Naive thymus-derived CD8-positive, alpha-beta T cell (primary cell): ENCODE results near the gene NKAIN2. TPM values are rescaled to one million over a fixed set of nuclear protein-coding genes. Genes with fewer than 3 reads are reported as not detected.

Experiments used
- ATAC-seq, 2 donors: fragments of 150-1000 bp; cut with Tn5 transposase in 1 of 2; sonication (Bioruptor Pico), chemical (Tn5 transposase) in 1 of 2; 1 replicate in 1 of 2; 2 replicates in 1 of 2; pipeline ENCODE4 v1.10.0; 2021; ENCODE audit warnings: mild to moderate bottlenecking in 2 of 2, moderate library complexity in 2 of 2
- POLR2A ChIA-PET: fragments of 350-600 bp; sonication (Branson Sonifier 250); formaldehyde crosslinking; loops from one replicate; lab custom pipeline; 2021; ENCODE audit warnings: antibody characterized with exemption; lab: Charles Lee
- DNase-seq, 10 donors: peaks; one replicate each; pipeline versions ENCODE4 v3.0.0 to v3.0.0-alpha.2; 2020 to 2022
- H3K27ac Mint-ChIP-seq, 10 donors: one replicate each; pipeline ENCODE4 v1.8.0; 2020 to 2022; ENCODE audit warnings: mild to moderate bottlenecking in 10 of 10, mixed read lengths in 10 of 10, moderate library complexity in 4 of 10, inconsistent platforms in 1 of 10
- H3K27me3 Mint-ChIP-seq, 5 donors: one replicate each; pipeline ENCODE4 v1.8.0; 2021 to 2022; ENCODE audit warnings: mixed read lengths in 5 of 5
- H3K36me3 Mint-ChIP-seq, 3 donors: one replicate each; pipeline ENCODE4 v1.8.0; 2020 to 2022; ENCODE audit warnings: mixed read lengths in 3 of 3, mild to moderate bottlenecking in 2 of 3, inconsistent platforms in 1 of 3
- H3K4me1 Mint-ChIP-seq, 4 donors: one replicate each; pipeline ENCODE4 v1.8.0; 2021 to 2022; ENCODE audit warnings: mixed read lengths in 4 of 4
- H3K4me3 Mint-ChIP-seq, 10 donors: one replicate each; pipeline ENCODE4 v1.8.0; 2020 to 2022; ENCODE audit warnings: mild to moderate bottlenecking in 10 of 10, mixed read lengths in 10 of 10, moderate library complexity in 6 of 10, inconsistent platforms in 1 of 10
- H3K9me3 Mint-ChIP-seq, 9 donors: one replicate each; pipeline ENCODE4 v1.8.0; 2020 to 2022; ENCODE audit warnings: mixed read lengths in 9 of 9, mild to moderate bottlenecking in 3 of 9, inconsistent platforms in 1 of 9, moderate library complexity in 1 of 9
- polyA plus RNA-seq, 3 donors: library from polyadenylated mRNA; unstranded; fragments of 300-500 nt; fragmentation: Illumina TruSeq; gene quantifications; one replicate each; pipeline ENCODE4 v1.2.3, GENCODE V29; 2021
- total RNA-seq, 8 experiments: library from RNA in 2 of 8; stranded (reverse) in 2 of 8; gene quantifications; one replicate each; pipeline ENCODE4 v1.2.3 and lab custom pipeline; 2021 to 2026

NKAIN2 gene
- total and polyA plus RNA-seq, 5 experiments from 2014 or later: not detected

- no peaks in the 10 kb centered on the region for H3K4me1 Mint-ChIP-seq
- POLR2A ChIA-PET: no interaction called here
These were observed 939.8 kb downstream of the NKAIN2 start for GRCh38 chr6:124743420-124743819.

GRCh38 chr6:124747349-124747748, 943.7 kb downstream of the NKAIN2 start:
- no peak for DNase-seq
- ATAC-seq: no peak
- Mint-ChIP-seq H3K27me3 (peaks cover 0 to 2% (median 1%) of the 10 kb centered on the region in 5 donors), H3K27ac (no peak overlapping the region), H3K36me3 (no peaks in the 10 kb centered on the region), H3K4me3 (no peak overlapping the region), H3K4me1 (no peaks in the 10 kb centered on the region), H3K9me3 (peaks cover 0 to 2% (median 0%) of the 10 kb centered on the region in 9 donors)
- POLR2A ChIA-PET: no interaction called here

More at GRCh38 chr6:124743420-124743819, 939.8 kb downstream of the NKAIN2 start:
- DNase-seq: no peak
- H3K27ac Mint-ChIP-seq: no peak overlapping the region
- peaks cover 0 to 3% (median 0%) of the 10 kb centered on the region in 9 donors for H3K9me3 Mint-ChIP-seq
- H3K36me3 Mint-ChIP-seq: no peaks in the 10 kb centered on the region
- no peak for ATAC-seq
- no peaks in the 10 kb centered on the region for H3K27me3 Mint-ChIP-seq
- H3K4me3 Mint-ChIP-seq: no peak overlapping the region

GRCh38 chr6:124748778-124749177, 945.1 kb downstream of the NKAIN2 start:
- no peaks in the 10 kb centered on the region for H3K36me3 Mint-ChIP-seq
- ATAC-seq (no peak), DNase-seq (no peak)
- H3K27ac Mint-ChIP-seq: no peak overlapping the region
- POLR2A ChIA-PET: no interaction called here
- no peaks in the 10 kb centered on the region for H3K4me1 Mint-ChIP-seq
- peaks cover 0 to 6% (median 1%) of the 10 kb centered on the region in 5 donors for H3K27me3 Mint-ChIP-seq
- peaks cover 0 to 4% (median 0%) of the 10 kb centered on the region in 9 donors for H3K9me3 Mint-ChIP-seq
- H3K4me3 Mint-ChIP-seq: no peak overlapping the region

GRCh38 chr6:124753001-124753400, 949.3 kb downstream of the NKAIN2 start:
- no peaks in the 10 kb centered on the region for H3K4me1 Mint-ChIP-seq
- POLR2A ChIA-PET: no interaction called here
- no peaks in the 10 kb centered on the region for H3K36me3 Mint-ChIP-seq
- DNase-seq: no peak
- ATAC-seq: no peak
- no peak overlapping the region for H3K4me3 Mint-ChIP-seq
- peaks cover 0 to 6% (median 1%) of the 10 kb centered on the region in 5 donors for H3K27me3 Mint-ChIP-seq
- H3K27ac Mint-ChIP-seq: no peak overlapping the region
- peaks cover 0 to 17% (median 0%) of the 10 kb centered on the region in 9 donors for H3K9me3 Mint-ChIP-seq

GRCh38 chr6:124753562-124754105, 950.0 kb downstream of the NKAIN2 start:
- DNase-seq: no peak
- ATAC-seq: no peak
- H3K9me3 Mint-ChIP-seq: peaks cover 0 to 17% (median 0%) of the 10 kb centered on the region in 9 donors
- POLR2A ChIA-PET: no interaction called here
- H3K4me1 Mint-ChIP-seq: no peaks in the 10 kb centered on the region
- H3K36me3 Mint-ChIP-seq: no peaks in the 10 kb centered on the region
- no peak overlapping the region for H3K4me3 Mint-ChIP-seq
- no peak overlapping the region for H3K27ac Mint-ChIP-seq
- peaks cover 0 to 6% (median 1%) of the 10 kb centered on the region in 5 donors for H3K27me3 Mint-ChIP-seq

GRCh38 chr6:124755321-124755720, 951.7 kb downstream of the NKAIN2 start:
- POLR2A ChIA-PET: no interaction called here

GRCh38 chr6:124757560-124757959, 953.9 kb downstream of the NKAIN2 start:
- Mint-ChIP-seq H3K9me3 (peaks cover 0 to 16% (median 0%) of the 10 kb centered on the region in 9 donors), H3K27me3 (peaks cover 0 to 3% (median 0%) of the 10 kb centered on the region in 5 donors), H3K27ac (no peak overlapping the region), H3K36me3 (no peaks in the 10 kb centered on the region), H3K4me1 (no peaks in the 10 kb centered on the region), H3K4me3 (no peak overlapping the region)
- DNase-seq: no peak
- ATAC-seq: no peak
- POLR2A ChIA-PET: no interaction called here

More at GRCh38 chr6:124755321-124755720, 951.7 kb downstream of the NKAIN2 start:
- peaks cover 0 to 6% (median 0%) of the 10 kb centered on the region in 5 donors for H3K27me3 Mint-ChIP-seq
- no peaks in the 10 kb centered on the region for H3K4me1 Mint-ChIP-seq
- H3K27ac Mint-ChIP-seq: no peak overlapping the region
- H3K4me3 Mint-ChIP-seq: no peak overlapping the region
- H3K9me3 Mint-ChIP-seq: peaks cover 0 to 17% (median 0%) of the 10 kb centered on the region in 9 donors
- DNase-seq (no peak), ATAC-seq (no peak)
- H3K36me3 Mint-ChIP-seq: no peaks in the 10 kb centered on the region

- Mint-ChIP-seq H3K27me3 (no peaks in the 10 kb centered on the region), H3K9me3 (peaks cover 0 to 18% (median 0%) of the 10 kb centered on the region in 9 donors), H3K27ac (no peak overlapping the region), H3K4me3 (no peak overlapping the region), H3K36me3 (no peaks in the 10 kb centered on the region), H3K4me1 (no peaks in the 10 kb centered on the region)
- ATAC-seq (no peak), DNase-seq (no peak)
- POLR2A ChIA-PET: no interaction called here
These were observed 955.0 kb downstream of the NKAIN2 start for GRCh38 chr6:124758663-124759062.

GRCh38 chr6:124765280-124765679, 961.6 kb downstream of the NKAIN2 start:
- Mint-ChIP-seq H3K27ac (no peak overlapping the region), H3K9me3 (peaks cover 0 to 6% (median 0%) of the 10 kb centered on the region in 9 donors), H3K36me3 (no peaks in the 10 kb centered on the region), H3K4me1 (no peaks in the 10 kb centered on the region), H3K4me3 (no peak overlapping the region), H3K27me3 (no peaks in the 10 kb centered on the region)
- POLR2A ChIA-PET: no interaction called here
- DNase-seq (no peak), ATAC-seq (no peak)

GRCh38 chr6:124768224-124768623, 964.6 kb downstream of the NKAIN2 start:
- Mint-ChIP-seq H3K9me3 (no peaks in the 10 kb centered on the region), H3K36me3 (no peaks in the 10 kb centered on the region), H3K4me1 (no peaks in the 10 kb centered on the region), H3K27ac (no peak overlapping the region), H3K4me3 (no peak overlapping the region), H3K27me3 (peaks cover 0 to 6% (median 0%) of the 10 kb centered on the region in 5 donors)
- DNase-seq (no peak), ATAC-seq (no peak)
- POLR2A ChIA-PET: no interaction called here

- H3K4me1 Mint-ChIP-seq: no peaks in the 10 kb centered on the region
- H3K36me3 Mint-ChIP-seq: no peaks in the 10 kb centered on the region
- DNase-seq (no peak), ATAC-seq (no peak)
- H3K9me3 Mint-ChIP-seq: no peaks in the 10 kb centered on the region
- H3K4me3 Mint-ChIP-seq: no peak overlapping the region
- POLR2A ChIA-PET: no interaction called here
- H3K27ac Mint-ChIP-seq: no peak overlapping the region
- H3K27me3 Mint-ChIP-seq: peaks cover 0 to 6% (median 0%) of the 10 kb centered on the region in 5 donors
These were observed 966.3 kb downstream of the NKAIN2 start for GRCh38 chr6:124769811-124770544.

GRCh38 chr6:124770784-124771183, 967.1 kb downstream of the NKAIN2 start:
- Mint-ChIP-seq H3K4me1 (no peaks in the 10 kb centered on the region), H3K27me3 (peaks cover 0 to 6% (median 0%) of the 10 kb centered on the region in 5 donors), H3K27ac (no peak overlapping the region), H3K36me3 (no peaks in the 10 kb centered on the region), H3K4me3 (no peak overlapping the region), H3K9me3 (no peaks in the 10 kb centered on the region)
- ATAC-seq (no peak), DNase-seq (no peak)
- POLR2A ChIA-PET: no interaction called here

GRCh38 chr6:124772733-124773319, 969.2 kb downstream of the NKAIN2 start:
- no peaks in the 10 kb centered on the region for H3K4me1 Mint-ChIP-seq
- H3K9me3 Mint-ChIP-seq: no peaks in the 10 kb centered on the region
- no peak for DNase-seq
- H3K4me3 Mint-ChIP-seq: no peak overlapping the region
- H3K27me3 Mint-ChIP-seq: peaks cover 0 to 6% (median 0%) of the 10 kb centered on the region in 5 donors
- no peak overlapping the region for H3K27ac Mint-ChIP-seq
- ATAC-seq: no peak
- POLR2A ChIA-PET: no interaction called here
- H3K36me3 Mint-ChIP-seq: no peaks in the 10 kb centered on the region
